Body of pancreas (tissue), 4 donors: Measurements from ENCODE around the gene JPH2.

Experiments used
- POLR2A ChIP-seq, 3 donors: fragments of 450-650 bp; IDR thresholded peaks; one replicate each; pipeline ENCODE4 v1.6.1; 2016; ENCODE audit warnings: antibody characterized with exemption in 3 of 3, mild to moderate bottlenecking in 2 of 3
- TF ChIP-seq, protein P1 (sequence below), 7 experiments: fragments of 450-650 bp in 4 of 7; fragments of 200-600 bp in 3 of 7; sonication (generic) in 3 of 7; IDR thresholded peaks; one replicate each; pipeline ENCODE4 v1.5.1; 2016 to 2019; ENCODE audit warnings: antibody characterized with exemption in 7 of 7

- TF ChIP-seq, protein P1, sequence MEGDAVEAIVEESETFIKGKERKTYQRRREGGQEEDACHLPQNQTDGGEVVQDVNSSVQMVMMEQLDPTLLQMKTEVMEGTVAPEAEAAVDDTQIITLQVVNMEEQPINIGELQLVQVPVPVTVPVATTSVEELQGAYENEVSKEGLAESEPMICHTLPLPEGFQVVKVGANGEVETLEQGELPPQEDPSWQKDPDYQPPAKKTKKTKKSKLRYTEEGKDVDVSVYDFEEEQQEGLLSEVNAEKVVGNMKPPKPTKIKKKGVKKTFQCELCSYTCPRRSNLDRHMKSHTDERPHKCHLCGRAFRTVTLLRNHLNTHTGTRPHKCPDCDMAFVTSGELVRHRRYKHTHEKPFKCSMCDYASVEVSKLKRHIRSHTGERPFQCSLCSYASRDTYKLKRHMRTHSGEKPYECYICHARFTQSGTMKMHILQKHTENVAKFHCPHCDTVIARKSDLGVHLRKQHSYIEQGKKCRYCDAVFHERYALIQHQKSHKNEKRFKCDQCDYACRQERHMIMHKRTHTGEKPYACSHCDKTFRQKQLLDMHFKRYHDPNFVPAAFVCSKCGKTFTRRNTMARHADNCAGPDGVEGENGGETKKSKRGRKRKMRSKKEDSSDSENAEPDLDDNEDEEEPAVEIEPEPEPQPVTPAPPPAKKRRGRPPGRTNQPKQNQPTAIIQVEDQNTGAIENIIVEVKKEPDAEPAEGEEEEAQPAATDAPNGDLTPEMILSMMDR (IDR thresholded peaks at IDR 0.05), result no peak
- no peak for TF ChIP-seq POLR2A (IDR thresholded peaks at IDR 0.05)
These were observed 115.4 kb downstream of the JPH2 start for GRCh38 chr20:44071526-44072111.
